Mucosa of descending colon (tissue), 3 donors: Measurements from ENCODE around the gene TSSK2. TPM values are rescaled to one million over a fixed set of nuclear protein-coding genes. Genes with fewer than 3 reads are reported as not detected.

Experiments
- ATAC-seq: fragments of 200-7000 bp; cut with Tn5 transposase; one replicate; pipeline ENCODE4 v1.9.1; 2020; ENCODE audit warnings: mild to moderate bottlenecking, moderate library complexity
- DNase-seq, 3 donors: peaks; one replicate each; pipeline ENCODE4 v3.0.0-alpha.2; 2020
- H3K36me3 ChIP-seq: fragments of 200-600 bp; one replicate; pipeline ENCODE4 v1.8.0; 2021; ENCODE audit warnings: low read depth, mild to moderate bottlenecking
- H3K4me1 ChIP-seq: fragments of 200-600 bp; one replicate; pipeline ENCODE4 v1.8.0; 2021; ENCODE audit warnings: low read depth, mild to moderate bottlenecking
- H3K4me3 ChIP-seq: fragments of 200-600 bp; one replicate; pipeline ENCODE4 v1.8.0; 2021; ENCODE audit warnings: mild to moderate bottlenecking
- H3K9me3 ChIP-seq: fragments of 200-600 bp; one replicate; pipeline ENCODE4 v1.8.0; 2021; ENCODE audit warnings: mild to moderate bottlenecking
- intact Hi-C, 2 donors: fragments of 100-400 bp; cut with DNase I in 1 of 2; cut with micrococcal nuclease in 1 of 2; formaldehyde crosslinking; loops; one replicate each; pipeline versions ENCODE4 v1.11.0 to v1.11.1; 2022; cut with DNase I, micrococcal nuclease
- total RNA-seq, 3 donors: library from RNA; stranded (reverse); fragmentation: NEBNext Ultra II Directional in 2 of 3; extraction: Animal tissue kit (Norgen Biotek cat#: 25700) in 2 of 3; gene quantifications; one replicate each; pipeline versions ENCODE4 v1.2.1 to v1.2.4, GENCODE V29; 2021 to 2023
- TF ChIP-seq, protein P1 (sequence below): fragments of 200-600 bp; IDR thresholded peaks from one replicate; pipeline ENCODE4 v1.8.0; 2022; ENCODE audit warnings: antibody characterized with exemption, mild to moderate bottlenecking
- donor health status: DM: no; HTN: no; CAD: no; lungs with moderate emphysema.
- donor health status: DM: no; HTN: no; CAD: no.
- donor health status: DM: no; HTN: yes; CAD: no.

TSSK2 gene
- total RNA-seq, 3 donors from 2014 or later: not detected

GRCh38 chr22:19123936-19124335 lies 7.2 kb upstream of the TSSK2 start:
- ATAC-seq (no peak), DNase-seq (no peak)
- no peaks in the 10 kb centered on the region for H3K9me3 ChIP-seq
- intact Hi-C loops: no loop called here
- no peak overlapping the region for H3K4me3 ChIP-seq
- H3K36me3 ChIP-seq: no peaks in the 10 kb centered on the region
- TF ChIP-seq, protein P1, sequence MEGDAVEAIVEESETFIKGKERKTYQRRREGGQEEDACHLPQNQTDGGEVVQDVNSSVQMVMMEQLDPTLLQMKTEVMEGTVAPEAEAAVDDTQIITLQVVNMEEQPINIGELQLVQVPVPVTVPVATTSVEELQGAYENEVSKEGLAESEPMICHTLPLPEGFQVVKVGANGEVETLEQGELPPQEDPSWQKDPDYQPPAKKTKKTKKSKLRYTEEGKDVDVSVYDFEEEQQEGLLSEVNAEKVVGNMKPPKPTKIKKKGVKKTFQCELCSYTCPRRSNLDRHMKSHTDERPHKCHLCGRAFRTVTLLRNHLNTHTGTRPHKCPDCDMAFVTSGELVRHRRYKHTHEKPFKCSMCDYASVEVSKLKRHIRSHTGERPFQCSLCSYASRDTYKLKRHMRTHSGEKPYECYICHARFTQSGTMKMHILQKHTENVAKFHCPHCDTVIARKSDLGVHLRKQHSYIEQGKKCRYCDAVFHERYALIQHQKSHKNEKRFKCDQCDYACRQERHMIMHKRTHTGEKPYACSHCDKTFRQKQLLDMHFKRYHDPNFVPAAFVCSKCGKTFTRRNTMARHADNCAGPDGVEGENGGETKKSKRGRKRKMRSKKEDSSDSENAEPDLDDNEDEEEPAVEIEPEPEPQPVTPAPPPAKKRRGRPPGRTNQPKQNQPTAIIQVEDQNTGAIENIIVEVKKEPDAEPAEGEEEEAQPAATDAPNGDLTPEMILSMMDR: no peak
- H3K4me1 ChIP-seq: peaks cover 28% of the 10 kb centered on the region

DNA sequence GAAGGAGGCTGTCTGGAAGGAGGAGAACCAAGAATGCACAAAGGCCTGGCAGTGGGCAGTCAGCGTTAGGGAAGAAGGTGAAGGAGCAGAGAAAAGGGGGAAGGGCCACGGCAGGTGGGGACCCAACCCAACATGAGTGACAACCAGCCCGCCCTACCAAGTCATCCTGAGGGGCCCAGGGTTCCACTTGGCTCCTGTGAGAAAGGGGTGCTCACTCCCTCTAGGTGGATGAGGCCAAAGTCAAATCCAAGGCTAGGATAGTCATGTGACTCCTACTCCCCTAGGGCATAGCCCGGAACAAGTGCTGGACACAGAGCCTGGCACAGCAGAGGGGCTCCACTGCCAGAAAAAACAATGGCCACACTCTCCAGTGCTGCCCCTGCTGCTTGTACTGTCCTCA lies 6.7 kb upstream of the TSSK2 start:
- H3K4me1 ChIP-seq: peaks cover 24% of the 10 kb centered on the region
- no peaks in the 10 kb centered on the region for H3K36me3 ChIP-seq
- DNase-seq: no peak
- no peaks in the 10 kb centered on the region for H3K9me3 ChIP-seq
- TF ChIP-seq, protein P1: no peak
- no peak for ATAC-seq
- no peak overlapping the region for H3K4me3 ChIP-seq
- intact Hi-C loops: no loop called here

- TF ChIP-seq, protein P1: no peak
- Histone ChIP-seq H3K9me3 (no peaks in the 10 kb centered on the region), H3K36me3 (no peaks in the 10 kb centered on the region), H3K4me1 (peaks cover 18% of the 10 kb centered on the region), H3K4me3 (no peak overlapping the region)
- ATAC-seq: no peak
- no peak for DNase-seq
- intact Hi-C loops: no loop called here
Observed at GRCh38 chr22:19125011-19125410, 6.1 kb upstream of the TSSK2 start.

DNA sequence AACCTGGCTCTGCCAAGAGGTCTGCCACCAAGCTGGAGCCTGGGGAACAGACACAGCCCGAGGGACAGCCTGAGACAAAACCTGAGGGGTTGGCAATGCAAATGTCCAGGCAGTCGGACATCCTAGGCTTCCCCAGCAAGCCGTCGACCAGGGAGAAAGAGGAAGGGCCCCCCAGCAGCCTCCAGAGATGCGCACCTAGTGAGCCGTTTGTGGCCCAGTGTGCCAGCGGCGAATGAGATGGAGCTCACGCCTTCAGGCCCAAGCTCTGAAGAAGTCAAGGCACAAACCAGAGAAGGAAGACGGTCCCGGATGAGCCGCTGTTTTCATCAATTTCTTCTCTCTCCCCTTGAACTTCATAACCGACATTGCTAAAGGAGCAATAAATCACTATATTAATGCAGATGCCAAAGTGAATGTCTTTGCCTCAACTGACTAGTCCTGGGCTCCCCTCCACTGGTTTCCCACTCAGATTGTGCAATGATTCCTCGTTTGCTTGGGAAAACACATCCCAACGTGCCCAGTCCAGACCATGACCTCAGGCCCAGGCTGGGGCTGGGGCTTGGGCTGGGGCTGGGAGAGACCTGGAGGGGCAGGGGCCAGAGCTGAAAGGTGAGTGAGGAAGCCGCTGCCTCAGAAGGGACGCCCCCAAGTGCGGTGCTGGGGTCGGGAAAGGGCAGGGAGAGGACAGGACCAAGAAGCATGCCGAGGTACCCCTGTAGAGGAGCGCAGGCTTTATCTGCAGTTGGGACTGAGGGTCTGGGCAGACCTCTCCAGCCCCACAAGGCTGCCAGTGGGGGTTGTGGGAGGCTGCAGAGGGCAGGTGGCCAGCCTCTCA lies 5.4 kb upstream of the TSSK2 start:
- TF ChIP-seq, protein P1: no peak
- intact Hi-C loops: no loop called here
- H3K4me3 ChIP-seq: no peak overlapping the region
- peaks cover 11% of the 10 kb centered on the region for H3K4me1 ChIP-seq
- no peaks in the 10 kb centered on the region for H3K36me3 ChIP-seq
- ATAC-seq: no peak
- no peaks in the 10 kb centered on the region for H3K9me3 ChIP-seq
- DNase-seq: no peak

- DNase-seq (no peak), ATAC-seq (no peak)
- peaks cover 4% of the 10 kb centered on the region for H3K4me1 ChIP-seq
- H3K9me3 ChIP-seq: no peaks in the 10 kb centered on the region
- H3K36me3 ChIP-seq: no peaks in the 10 kb centered on the region
- H3K4me3 ChIP-seq: no peak overlapping the region
- intact Hi-C loops: no loop called here
- TF ChIP-seq, protein P1: no peak
Observed at GRCh38 chr22:19126309-19127273, 4.5 kb upstream of the TSSK2 start.
